ENCODE results near the gene VPS39.

The VPS39 gene

DNA sequence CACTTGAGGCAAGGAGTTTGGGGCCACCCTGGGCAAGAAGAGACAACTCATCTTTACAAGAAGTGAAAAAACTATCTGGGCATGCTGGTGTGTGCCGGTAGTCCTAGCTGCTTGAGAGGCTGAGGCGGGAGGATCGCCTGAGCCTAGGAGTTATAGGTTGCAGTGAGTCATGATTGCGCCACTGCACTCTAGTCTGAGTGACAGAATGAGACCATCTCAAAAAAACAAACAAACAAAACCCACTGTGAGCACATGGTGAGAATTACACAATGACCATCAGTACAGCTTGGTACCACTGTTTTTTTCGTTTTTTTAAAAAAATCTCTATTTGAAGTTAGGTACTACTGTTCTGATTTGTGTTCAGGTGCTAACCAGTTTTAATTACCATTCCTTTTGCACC, 13.6 kb downstream of the VPS39 start:
- DNase-seq: no peak

DNA sequence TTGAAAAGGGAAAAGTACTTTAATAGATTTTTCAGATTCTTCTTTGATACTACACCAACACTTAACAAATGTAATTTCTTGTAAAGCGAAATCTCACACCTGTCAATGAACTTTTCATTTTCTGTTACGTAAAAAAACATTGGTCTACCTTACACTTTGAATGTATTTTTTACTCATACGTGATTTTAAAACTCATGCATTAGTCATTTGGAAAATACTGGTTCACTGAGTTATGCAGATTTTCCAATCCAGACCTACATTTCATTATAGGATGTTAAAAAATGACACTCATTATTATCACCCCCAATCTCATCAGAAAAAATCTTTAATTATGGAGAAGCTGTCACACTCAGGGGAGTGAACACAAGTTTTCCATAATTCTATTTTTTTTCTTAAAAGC, 14.7 kb downstream of the VPS39 start:
- DNase-seq: no peak

DNA sequence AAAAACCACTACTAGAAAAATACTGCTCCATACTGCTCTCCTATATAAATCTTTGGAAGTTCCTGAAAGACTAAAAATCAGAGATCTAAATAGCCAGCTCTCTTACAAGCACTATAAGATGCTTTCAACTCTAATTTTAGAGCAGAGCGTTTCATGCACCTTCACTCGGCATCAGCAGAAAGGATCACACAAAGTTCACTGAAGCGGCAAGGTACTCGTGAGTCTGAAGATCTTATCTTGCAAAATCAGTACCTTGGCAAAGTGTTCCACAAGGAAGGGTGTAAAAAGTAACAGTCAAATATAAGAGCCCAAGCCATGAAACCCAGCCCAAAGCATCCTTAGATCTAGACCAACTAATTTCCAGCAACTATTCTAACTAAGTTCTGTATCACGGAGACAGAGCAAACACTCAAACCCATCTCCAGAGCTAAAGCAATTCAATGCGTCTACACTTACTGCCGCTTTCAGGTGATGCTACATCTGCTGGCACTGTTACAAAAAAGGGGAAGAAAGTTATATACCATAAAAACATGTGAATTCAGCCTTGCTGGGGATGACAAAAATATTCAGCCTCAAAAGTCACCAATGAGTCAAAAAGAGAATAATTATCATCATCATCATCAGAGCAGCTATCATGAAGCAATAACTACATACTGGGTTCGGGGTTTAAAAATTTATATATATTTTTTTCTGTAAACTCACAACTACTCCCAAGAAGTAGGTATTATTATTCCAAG, 16.3 kb downstream of the VPS39 start:
- DNase-seq: no peak

DNA sequence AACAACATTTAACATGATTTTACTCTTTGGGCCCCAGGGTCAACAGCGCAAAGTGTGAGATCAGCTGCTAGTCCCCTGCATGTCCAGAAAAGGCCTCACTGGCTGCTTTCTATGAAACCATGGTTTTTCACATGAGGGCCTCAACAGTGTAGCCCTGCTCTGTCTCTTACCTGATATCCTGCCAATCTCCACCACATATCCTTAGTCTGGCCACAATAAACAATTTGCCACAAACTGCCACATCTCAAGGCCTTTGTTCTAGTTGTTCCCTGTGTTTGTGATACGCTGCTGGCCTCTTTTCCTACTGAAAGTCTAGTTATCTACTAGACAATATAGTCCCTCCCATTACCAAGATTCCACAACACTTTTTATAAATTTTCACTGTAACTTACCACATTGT, 17.7 kb downstream of the VPS39 start:
- DNase-seq: no peak

DNA sequence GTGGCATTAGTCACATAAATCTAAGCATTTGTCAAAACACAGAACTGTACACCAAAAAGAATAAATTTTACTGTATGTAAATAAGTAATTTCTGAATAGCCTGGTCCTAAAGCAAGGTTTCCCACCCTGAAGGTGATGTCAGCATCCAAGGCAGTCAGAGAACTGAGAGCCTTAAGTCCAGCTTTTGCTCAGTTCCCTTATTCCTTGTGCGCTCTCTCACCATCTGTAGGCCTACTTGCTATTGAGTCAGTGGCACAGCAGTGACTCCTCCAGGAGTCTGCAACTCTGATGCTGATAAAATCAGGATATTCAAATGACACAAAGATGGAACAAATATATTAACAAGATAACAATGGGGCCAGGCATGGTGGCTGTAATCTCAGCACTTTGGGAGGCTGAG, 22.3 kb downstream of the VPS39 start:
- no peak for DNase-seq

DNA sequence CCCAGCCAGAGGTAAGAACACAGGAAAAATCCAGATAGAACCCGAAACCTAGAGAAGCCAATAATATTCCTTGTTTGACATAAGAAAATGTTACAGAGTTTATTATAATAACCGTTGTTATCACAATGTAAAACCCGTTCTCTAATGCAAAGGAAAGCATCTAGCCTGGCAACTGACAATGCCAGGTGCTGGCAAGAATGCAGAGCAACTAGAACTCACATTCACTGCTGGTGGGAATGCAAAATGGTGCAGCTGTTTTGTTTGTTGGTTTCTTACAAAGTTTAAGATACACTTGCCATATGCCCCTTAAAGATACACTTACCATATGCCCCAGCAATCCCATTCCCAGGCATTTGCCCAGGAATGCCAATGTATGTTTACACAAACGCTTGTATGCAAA, 23.4 kb downstream of the VPS39 start:
- no peak for DNase-seq

DNA sequence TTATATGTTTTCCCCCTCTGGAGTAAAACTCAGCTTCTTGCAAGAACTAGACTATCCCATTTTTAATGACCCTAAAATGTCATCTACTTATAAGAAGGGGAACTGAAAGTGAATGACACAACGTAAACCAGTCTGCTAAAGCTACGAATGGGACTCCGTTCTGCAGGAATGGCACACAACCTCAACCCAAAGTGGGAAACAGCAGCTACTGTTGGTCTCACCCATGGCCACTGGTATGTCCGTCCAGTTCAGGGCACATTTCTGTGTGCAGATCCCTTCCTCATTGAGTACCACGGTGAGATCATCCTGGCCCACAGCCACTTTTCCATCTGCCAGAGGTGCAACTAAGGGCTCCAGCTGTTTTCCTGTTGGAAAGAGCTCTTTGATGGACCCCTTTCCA, 23.8 kb downstream of the VPS39 start:
- DNase-seq: no peak

DNA sequence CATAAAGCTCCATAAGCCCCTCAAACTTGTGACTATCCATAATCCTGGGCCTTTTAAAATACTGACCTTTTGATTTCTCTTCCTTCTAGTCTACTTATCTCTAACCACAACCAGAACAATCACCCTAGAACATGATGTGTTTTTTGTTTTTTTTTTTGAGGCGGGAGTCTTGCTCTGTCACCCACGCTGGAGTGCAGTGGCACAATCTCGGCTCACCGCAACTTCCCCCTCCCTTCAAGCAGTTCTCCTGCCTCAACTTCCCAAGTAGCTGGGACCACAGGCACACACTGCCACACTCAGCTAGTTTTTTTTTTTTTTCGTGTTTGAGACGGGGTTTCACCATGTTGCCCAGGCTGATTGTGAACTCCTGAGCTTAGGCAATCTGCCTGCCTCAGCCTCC, 25.1 kb downstream of the VPS39 start:
- no peak for DNase-seq

DNA sequence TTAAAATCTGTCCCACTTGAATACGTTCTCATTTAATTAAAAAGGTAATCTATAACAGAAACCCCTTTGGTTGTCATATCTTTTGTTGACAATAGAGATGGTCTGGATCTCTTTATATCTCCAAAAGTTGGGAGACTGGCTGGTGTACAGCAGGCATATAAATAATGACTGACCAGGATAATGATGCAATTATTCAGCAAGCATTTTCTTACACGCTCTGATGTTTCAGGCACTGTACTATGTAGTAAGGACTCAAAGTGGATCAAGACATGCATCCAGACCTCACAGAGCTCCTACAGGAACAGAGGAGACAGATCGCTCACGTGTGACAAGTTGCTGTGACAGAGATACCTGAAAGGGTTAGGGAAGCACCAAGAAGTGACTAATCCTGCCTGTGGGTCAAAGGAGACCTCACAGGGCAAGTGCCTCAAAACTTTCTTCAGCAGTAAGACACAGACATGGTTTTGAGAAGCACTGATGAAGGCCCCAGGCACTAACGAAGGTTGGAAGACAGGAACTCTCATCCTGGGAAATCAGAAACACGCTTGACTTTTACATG, 25.7 kb downstream of the VPS39 start:
- DNase-seq: no peak

DNA sequence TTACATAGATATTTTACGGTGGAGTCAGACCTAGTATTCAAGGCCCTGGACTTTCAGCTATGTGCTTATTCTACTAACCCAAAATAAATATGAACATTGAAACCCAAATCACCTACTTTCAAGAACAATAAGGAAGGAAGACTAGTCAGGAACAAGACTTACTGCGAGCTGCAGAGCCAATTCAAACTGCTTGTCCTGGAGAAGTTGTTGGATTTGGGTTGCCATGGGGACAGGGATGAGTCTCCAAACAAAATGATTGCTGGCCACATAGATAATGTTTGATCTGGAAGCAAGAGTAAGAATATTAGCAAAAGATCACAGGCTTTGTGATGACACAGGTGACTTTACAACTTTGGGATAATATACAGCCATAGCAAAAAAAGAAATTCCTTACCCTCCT, 30.0 kb downstream of the VPS39 start:
- DNase-seq: no peak

DNA sequence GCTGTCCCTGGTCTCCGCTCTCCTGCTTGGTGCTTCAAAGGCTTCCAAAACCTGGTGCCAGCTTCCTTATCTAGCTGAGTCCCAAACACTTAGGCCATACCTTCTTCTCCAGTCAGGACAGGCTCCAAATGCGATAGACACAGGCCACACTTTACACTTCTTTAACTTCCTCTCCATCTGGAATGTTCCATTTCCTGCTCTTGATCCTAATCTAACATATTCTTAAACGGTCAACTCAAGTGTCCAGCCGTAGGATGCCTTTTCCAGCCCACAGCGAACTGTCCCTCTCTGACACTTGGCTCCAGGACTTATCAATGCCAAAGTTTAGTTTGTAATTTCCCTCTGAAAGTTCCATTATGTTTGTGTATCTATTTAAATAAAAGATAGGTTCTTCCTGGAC, 32.4 kb downstream of the VPS39 start:
- DNase-seq: no peak

DNA sequence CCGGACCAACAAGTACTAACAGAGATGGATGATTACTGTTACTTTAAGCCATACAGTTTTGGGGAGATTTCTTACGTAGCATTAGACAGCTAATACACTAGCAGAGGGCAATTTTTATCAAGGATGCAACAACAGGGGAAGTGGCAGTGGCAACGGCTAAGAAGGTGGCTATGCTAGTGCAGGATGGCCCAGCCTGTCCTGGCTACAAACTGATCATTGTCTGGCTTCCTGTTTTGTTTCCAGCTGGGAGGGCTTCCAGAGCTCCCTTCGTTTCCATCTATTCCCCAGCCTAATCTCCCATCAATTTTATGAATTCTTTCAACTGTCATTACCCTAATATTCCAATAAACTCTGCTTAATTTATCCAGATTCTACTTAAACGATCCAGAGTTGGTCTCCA, 35.6 kb downstream of the VPS39 start:
- no peak for DNase-seq

DNA sequence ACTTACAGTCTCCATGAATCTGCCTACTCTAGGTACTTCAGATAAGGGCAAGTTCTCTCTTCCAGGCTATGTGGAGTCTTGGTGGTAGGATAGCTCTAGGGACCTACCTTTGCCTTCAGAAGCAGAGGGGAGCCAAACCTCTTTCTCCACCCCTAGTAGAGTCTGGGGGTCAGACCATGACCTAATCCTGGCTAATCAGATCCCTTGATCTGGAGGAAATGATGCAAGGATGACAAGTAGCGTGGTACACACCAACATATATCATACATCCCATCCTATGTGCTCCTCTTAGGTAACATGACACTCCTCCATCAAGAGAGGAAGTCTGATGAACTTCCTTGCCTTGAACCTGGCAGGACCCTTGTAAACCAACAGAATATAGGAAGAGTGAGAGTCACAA, 36.3 kb downstream of the VPS39 start:
- no peak for DNase-seq

DNA sequence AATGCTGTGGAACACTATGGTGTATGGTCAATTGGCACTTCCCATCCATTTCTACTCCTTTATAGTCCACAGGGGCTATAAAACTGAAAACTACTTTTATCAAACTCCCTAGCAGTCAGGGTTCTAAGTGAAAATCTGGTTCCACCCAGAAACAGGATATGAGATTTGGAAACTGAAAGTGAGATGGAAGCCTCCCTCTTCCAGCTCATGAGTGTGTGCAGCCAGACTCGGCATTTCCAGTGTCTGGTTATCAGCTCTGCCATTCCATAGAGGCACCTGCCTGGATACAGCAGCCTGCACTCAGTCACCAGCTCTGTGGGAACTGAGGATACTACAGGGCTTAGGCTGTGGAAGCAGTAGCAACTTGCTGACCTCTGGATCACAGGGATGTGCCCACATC, 37.0 kb downstream of the VPS39 start:
- no peak for DNase-seq

DNA sequence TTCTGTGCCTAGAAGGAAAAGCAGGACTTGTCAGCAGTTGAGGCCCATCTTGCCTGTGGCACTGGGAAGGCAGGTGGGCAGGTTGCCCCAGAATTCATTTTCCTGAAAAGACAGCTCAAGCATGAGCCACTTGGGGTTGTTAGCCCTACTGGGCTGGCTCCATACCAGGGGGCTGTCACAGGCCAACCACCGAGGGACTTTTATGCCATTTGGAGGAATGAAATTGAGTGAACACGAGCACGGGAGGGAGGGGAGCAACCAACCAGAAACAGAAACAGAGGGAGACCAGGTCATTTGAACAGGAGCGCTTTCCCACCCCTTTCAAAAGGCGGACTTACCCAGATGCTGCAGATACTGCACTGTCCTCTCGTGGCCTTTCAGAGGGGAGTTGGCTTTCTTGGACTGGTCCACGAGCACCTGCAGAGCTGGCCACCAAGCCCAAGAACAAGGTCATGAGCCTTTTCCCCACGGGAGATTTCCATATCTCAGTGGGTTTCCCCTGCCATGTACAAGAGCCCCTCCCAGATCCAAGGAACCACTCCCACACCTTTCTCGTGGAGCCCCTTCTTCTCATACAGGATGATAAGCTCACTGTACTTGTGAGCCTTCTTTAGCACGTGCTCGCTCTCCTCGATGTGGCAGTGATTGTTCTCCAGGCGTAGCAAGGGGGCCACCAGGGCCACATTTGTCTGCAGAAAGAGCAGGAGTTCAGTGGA, 41.7 kb downstream of the VPS39 start:
- DNase-seq: no peak

DNA sequence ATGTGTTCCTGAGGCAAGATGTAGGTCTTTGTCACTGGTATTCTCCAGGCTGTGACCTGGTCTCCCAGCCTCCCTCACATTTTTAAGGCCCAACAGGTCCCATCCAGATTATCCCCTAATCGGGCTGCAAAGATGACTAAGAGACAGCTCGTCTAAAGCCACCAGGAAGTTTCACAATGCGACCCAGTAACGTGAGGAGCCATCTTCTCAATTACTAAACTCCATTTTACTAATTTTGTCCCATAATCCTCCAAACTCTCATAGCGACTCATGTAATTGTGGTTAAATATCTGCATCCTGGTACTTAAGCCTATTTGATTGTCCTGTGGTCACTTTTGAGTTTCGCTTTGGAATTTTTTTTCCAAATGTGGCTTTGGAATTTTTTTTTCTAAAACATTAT, 43.0 kb downstream of the VPS39 start:
- no peak for DNase-seq

DNA sequence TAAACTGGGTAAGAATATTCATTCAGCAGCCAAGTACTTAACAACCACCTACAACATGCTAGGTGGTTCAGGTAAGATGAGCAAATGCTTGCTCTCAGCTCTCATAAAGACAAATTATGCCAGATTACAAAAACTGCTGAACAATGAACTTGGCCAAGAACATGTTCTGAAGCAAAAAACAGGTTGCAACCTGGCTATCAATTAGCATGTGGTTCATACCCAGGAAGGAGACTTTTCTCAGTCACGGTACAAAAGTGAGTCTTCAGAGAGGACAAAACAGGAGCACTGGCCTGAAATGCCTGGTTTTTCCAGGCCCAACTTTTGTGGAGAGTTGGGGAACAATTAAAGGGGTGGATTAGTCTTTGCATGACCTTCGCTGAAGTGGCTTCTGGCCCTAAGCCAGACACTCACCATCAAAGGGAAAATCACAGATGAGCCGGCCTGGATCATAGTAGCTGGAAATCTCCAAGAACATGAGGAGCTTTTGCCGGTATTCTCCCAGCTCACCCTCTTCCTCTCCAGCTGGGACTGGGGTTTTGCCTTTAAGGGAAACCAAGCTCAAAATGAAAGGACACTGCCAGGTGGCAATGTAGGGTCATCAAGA, 44.1 kb downstream of the VPS39 start:
- DNase-seq: no peak

DNA sequence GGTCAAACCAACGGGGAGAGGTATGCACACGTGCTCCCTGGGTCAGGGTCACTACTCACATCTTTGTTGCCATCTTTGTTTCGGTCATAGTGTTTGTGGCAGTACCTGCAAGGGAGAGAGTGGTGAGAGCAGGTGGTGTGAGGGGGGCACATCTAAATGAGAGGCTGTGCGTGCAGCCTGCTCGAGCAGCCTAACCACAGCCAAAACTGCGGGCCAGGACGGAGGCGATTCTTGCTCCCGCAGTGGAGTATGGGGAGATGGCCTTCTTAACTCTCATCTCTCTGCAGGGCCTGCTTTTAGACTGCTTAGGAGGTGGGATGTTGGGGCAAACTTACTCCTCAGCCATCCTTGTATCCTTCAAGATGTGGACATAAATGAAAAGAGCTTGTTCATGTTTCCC, 44.8 kb downstream of the VPS39 start:
- no peak for DNase-seq

DNA sequence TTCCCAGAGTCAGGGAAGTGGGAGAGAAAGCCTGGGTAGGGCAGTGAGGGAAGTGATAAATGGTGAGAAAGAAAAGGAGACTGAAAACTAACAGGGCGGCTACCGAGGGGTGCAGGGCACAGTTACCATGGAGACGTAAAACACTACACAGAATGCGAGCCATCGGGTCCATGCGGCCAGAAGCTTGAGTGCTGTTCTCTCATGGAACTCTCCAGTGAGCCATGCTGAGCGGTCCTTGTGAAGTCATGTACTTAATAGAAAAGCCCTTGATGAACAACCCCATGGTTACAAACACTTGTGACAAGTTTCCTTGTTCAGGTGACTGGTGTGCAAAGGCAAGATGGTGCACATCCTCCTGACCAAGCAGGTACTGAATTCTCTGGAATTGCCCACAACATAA, 48.0 kb downstream of the VPS39 start:
- DNase-seq: no peak

DNA sequence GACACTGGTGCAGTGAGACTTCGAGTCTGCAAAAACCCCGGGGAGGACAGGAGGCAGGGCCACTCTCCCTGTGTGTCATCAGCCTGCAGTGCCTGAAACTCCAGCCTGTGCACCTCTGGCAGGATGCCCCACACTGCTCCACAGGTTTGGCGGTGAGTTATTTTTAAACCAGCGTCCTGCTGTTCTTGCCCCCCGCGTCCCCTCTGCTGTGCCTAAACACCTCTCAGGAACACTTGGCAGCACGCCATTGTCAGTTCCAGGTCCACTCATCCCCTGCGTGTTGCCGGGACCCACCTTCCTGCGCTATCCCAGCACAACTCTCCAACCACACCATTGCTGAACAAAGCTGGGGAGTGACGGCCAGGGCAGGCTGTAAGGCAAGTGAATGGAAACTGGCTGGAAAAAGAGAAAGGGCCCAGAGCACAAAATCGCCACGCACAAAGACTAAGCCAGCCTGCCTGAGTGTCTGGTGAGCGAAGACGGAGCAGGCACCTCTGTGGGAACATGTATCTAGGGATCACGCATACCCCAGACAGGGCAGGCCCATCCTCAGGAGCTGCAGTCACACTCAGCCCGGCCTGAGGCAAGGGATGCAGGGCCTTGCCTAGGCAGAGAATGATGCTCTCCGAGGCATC, 48.6 kb downstream of the VPS39 start:
- DNase-seq: no peak

DNA sequence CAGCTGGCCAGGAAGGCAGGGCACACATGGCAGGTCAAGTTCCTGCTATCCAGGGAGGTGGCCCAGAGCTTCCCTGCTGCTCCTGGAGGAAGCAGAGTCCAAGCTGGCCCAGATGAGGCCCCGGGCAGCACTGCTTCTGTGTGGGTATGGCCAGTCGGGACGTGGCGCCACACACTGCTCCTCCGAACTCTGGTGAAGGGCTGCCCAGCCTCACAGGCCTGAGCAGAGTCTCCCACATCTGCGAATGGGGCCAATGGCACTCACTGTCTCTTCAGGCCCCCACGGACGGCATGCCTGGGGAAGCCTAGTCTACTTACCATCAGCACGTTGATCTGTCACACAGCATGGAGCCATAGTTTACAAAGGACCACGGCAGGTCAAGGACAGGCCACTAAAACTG, 49.2 kb downstream of the VPS39 start:
- no peak for DNase-seq

DNA sequence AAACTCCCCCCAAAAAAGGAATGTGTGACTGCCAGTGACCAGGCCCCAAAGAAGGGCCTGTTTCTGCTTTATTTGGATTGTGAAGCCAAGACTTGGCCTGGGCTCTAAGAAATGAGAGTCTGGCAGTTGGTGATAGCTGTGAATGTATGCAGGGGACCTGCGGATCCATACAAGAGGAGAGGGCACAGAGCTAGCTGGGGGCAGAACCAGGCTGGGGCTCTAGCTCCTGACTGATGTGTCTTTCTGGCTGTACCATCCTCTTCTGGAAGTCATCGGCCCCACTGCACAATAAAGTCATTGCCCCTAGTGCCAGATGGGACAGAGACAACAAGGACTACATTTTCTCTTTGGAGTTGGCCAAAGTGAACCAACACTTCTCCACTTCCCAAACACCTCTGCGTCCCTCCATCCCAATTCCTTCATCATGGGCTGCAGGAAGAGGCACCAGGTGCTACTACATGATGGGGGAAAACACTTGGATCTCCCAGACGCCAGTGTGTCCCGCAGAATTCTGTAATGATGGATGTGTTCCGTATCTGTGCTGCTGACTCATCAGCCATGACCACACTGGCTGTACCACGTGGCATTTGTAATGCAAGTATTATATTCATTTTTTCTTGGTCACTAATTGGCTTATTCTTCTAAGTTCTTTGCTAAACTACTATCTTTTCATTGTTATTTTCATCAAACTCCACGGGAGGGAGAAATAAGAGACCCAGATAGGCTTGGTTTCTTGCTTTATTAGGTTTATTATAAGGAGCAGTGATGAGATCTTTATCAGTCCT, 49.9 kb downstream of the VPS39 start:
- DNase-seq: no peak

DNA sequence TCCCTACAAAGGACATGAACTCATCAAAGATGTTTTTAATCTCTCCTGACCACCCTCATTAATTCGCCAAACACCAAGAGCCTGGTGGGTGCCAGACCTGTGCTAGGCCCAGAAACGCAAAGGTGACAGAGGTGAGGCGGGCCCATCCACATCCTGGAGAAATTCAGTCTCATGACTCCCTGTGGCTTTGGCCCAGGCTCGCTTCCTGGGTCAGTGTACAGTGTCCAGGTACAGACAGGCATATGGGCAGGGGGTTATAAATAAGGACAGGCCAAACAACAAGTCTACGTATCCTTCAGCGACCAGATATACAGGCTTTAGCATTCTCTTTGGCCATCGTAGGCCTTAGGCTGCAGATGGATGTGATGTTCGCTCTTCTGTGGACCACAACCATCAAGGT, 50.7 kb downstream of the VPS39 start:
- DNase-seq: no peak
